GM23338 (cell line): ENCODE results near the gene PTPRO. TPM values are rescaled to one million over a fixed set of nuclear protein-coding genes. Genes with fewer than 3 reads are reported as not detected.

Experiments
- ATAC-seq: fragments of 200-7000 bp; cut with Tn5 transposase; 3 replicates; pipeline ENCODE4 v1.9.1; 2020
- DNase-seq: peaks from one replicate; pipeline ENCODE4 v3.0.0-alpha.2; 2015; ENCODE audit warnings: low spot score
- H2AFZ ChIP-seq: fragments of 200-600 bp; sonication (generic); 2 replicates; pipeline ENCODE4 v1.8.0; 2016; ENCODE audit warnings: antibody characterized with exemption, mild to moderate bottlenecking, moderate library complexity
- H3F3A ChIP-seq: fragments of 200-600 bp; sonication (generic); replicated peaks from 2 replicates; pipeline ENCODE4 v1.8.0; 2017; ENCODE audit warnings: antibody characterized with exemption, mixed run types, low read depth
- H3K27ac ChIP-seq: fragments of 200-600 bp; sonication (generic); 2 replicates; pipeline ENCODE4 v1.6.1; 2016; ENCODE audit warnings: low read depth
- H3K27me3 ChIP-seq: fragments of 200-600 bp; sonication (generic); 2 replicates; pipeline ENCODE4 v1.8.0; 2016; ENCODE audit warnings: mild to moderate bottlenecking, mixed run types, moderate library complexity; ENCODE audit not compliant: insufficient read depth
- H3K36me3 ChIP-seq: fragments of 200-600 bp; sonication (generic); 2 replicates; pipeline ENCODE4 v1.8.0; 2016; ENCODE audit warnings: mild to moderate bottlenecking; ENCODE audit not compliant: insufficient read depth
- H3K4me1 ChIP-seq: fragments of 200-600 bp; sonication (generic); 2 replicates; pipeline ENCODE4 v1.8.0; 2016; ENCODE audit warnings: mild to moderate bottlenecking, moderate library complexity; ENCODE audit not compliant: insufficient read depth
- H3K4me2 ChIP-seq: fragments of 200-600 bp; sonication (generic); 2 replicates; pipeline ENCODE4 v1.7.1; 2017; ENCODE audit warnings: mixed run types
- H3K4me3 ChIP-seq: fragments of 200-600 bp; sonication (generic); 2 replicates; pipeline ENCODE4 v1.6.1; 2016; ENCODE audit warnings: mixed run types
- H3K79me2 ChIP-seq: fragments of 200-600 bp; sonication (generic); replicated peaks from 2 replicates; pipeline ENCODE4 v1.8.0; 2017; ENCODE audit warnings: mild to moderate bottlenecking; ENCODE audit not compliant: insufficient read depth
- H3K9me2 ChIP-seq: fragments of 200-600 bp; sonication (generic); 2 replicates; pipeline ENCODE4 v1.8.0; 2017; ENCODE audit not compliant: insufficient read depth
- H4K20me1 ChIP-seq: fragments of 200-600 bp; sonication (generic); replicated peaks from 2 replicates; pipeline ENCODE4 v1.8.0; 2017; ENCODE audit warnings: mild to moderate bottlenecking; ENCODE audit not compliant: insufficient read depth
- H3K27ac Mint-ChIP-seq: 2 replicates; pipeline ENCODE4 v1.8.0; 2020; ENCODE audit warnings: inconsistent platforms, mild to moderate bottlenecking, moderate library complexity, mixed read lengths
- H3K27me3 Mint-ChIP-seq: 3 replicates; pipeline ENCODE4 v1.8.0; 2022; ENCODE audit warnings: low read depth, mild to moderate bottlenecking, moderate library complexity, mixed read lengths, inconsistent platforms; ENCODE audit not compliant: insufficient read depth, poor library complexity
- H3K36me3 Mint-ChIP-seq: 3 replicates; pipeline ENCODE4 v1.8.0; 2021; ENCODE audit warnings: low read depth, mild to moderate bottlenecking, inconsistent platforms, moderate library complexity, mixed read lengths
- H3K4me1 Mint-ChIP-seq: 3 replicates; pipeline ENCODE4 v1.8.0; 2020; ENCODE audit warnings: mild to moderate bottlenecking, inconsistent platforms, mixed read lengths
- H3K4me3 Mint-ChIP-seq: 3 replicates; pipeline ENCODE4 v1.8.0; 2021; ENCODE audit warnings: moderate library complexity, mild to moderate bottlenecking, inconsistent platforms, mixed read lengths
- H3K9me3 Mint-ChIP-seq: 3 replicates; pipeline ENCODE4 v1.8.0; 2020; ENCODE audit warnings: moderate library complexity, mild to moderate bottlenecking, inconsistent platforms, mixed read lengths
- CREB1 ChIP-seq: fragments of 250-450 bp; sonication (Bioruptor Pico); IDR thresholded peaks from 2 replicates; pipeline ENCODE4 v1.5.0; 2020; ENCODE audit warnings: low read depth, mild to moderate bottlenecking, moderate library complexity
- CTCF ChIP-seq, 2 experiments: fragments of 200-600 bp in 1 of 2; sonication (generic) in 1 of 2; conservative IDR thresholded peaks; 2 replicates each; pipeline versions ENCODE4 v1.5.1 to v1.6.1; 2016 to 2017; ENCODE audit warnings: antibody characterized with exemption in 2 of 2, low read depth in 2 of 2, mild to moderate bottlenecking in 2 of 2, moderate library complexity in 1 of 2
- ETS1 ChIP-seq: IDR thresholded peaks from 2 replicates; pipeline ENCODE4 v1.6.1; 2016; ENCODE audit warnings: antibody characterized with exemption
- EZH2 ChIP-seq: fragments of 200-600 bp; sonication (generic); IDR thresholded peaks from one replicate; pipeline ENCODE4 v1.8.0; 2017; ENCODE audit warnings: antibody characterized with exemption, mild to moderate bottlenecking, low read depth; ENCODE audit not compliant: unreplicated experiment
- EZH2phosphoT487 ChIP-seq: fragments of 200-600 bp; sonication (generic); IDR thresholded peaks from one replicate; pipeline ENCODE4 v1.8.1; 2018; ENCODE audit warnings: antibody characterized with exemption; ENCODE audit not compliant: unreplicated experiment
- JUNB ChIP-seq: IDR thresholded peaks from one replicate; pipeline ENCODE4 v1.6.1; 2016; ENCODE audit warnings: antibody characterized with exemption; ENCODE audit not compliant: unreplicated experiment
- NANOG ChIP-seq: IDR thresholded peaks from 2 replicates; pipeline ENCODE4 v1.6.1; 2016; ENCODE audit warnings: antibody characterized with exemption, borderline replicate concordance
- POLR2AphosphoS5 ChIP-seq: IDR thresholded peaks from 2 replicates; pipeline ENCODE4 v1.6.1; 2016; ENCODE audit warnings: antibody characterized with exemption, low read depth
- REST ChIP-seq: IDR thresholded peaks from one replicate; pipeline ENCODE4 v1.6.1; 2018; ENCODE audit warnings: antibody characterized with exemption; ENCODE audit not compliant: unreplicated experiment
- STAT1 ChIP-seq: IDR thresholded peaks from one replicate; pipeline ENCODE4 v1.6.1; 2016; ENCODE audit warnings: antibody characterized with exemption; ENCODE audit not compliant: unreplicated experiment
- ZNF114 ChIP-seq: fragments of 250-450 bp; sonication (Bioruptor Pico); IDR thresholded peaks from 2 replicates; pipeline ENCODE4 v1.5.0; 2020; ENCODE audit warnings: mild to moderate bottlenecking, moderate library complexity
- ZNF331 ChIP-seq: fragments of 250-450 bp; sonication (Bioruptor Pico); IDR thresholded peaks from 2 replicates; pipeline ENCODE4 v1.5.0; 2020; ENCODE audit warnings: low read depth, mild to moderate bottlenecking, moderate library complexity
- ZNF462 ChIP-seq: fragments of 250-450 bp; sonication (Bioruptor Pico); IDR thresholded peaks from 2 replicates; pipeline ENCODE4 v1.5.0; 2020; ENCODE audit warnings: mild to moderate bottlenecking, moderate library complexity
- polyA plus RNA-seq: library from polyadenylated mRNA; unstranded; fragments of >200 nt; fragmentation: Nextera tagmentation; extraction: Ambion mirVana; gene quantifications from 2 replicates; pipeline ENCODE4 v1.2.1, GENCODE V29; 2016
- total RNA-seq: library from RNA; depleted of rRNA; stranded (reverse); fragments of >200 nt; shearing (Covaris generic); gene quantifications from 2 replicates; pipeline ENCODE4 v1.2.3, GENCODE V29; 2014

PTPRO gene
- total and polyA plus RNA-seq, 2 experiments from 2014 or later: 1.4 to 1.5 TPM

GRCh38 chr12:15364221-15365160 lies 42.2 kb downstream of the PTPRO start:
- H3K27ac ChIP-seq: no peak overlapping the region
- H3K4me2 ChIP-seq: no peak overlapping the region
- H3K4me1 Mint-ChIP-seq: peaks cover 8% of the 10 kb centered on the region
- no peaks in the 10 kb centered on the region for H3K36me3 Mint-ChIP-seq
- no peak overlapping the region for H3K4me3 Mint-ChIP-seq
- H3K27me3 Mint-ChIP-seq: no peaks in the 10 kb centered on the region
- H3K27ac Mint-ChIP-seq: 0 out of 2 replicates have a peak overlapping the region, but pooled peaks have one; percentile 6
- H3K4me3 ChIP-seq: no peak overlapping the region
- H3K79me2 ChIP-seq: no peaks in the 10 kb centered on the region
- DNase-seq (no peak), ATAC-seq (no peak)
- no peaks in the 10 kb centered on the region for H3K27me3 ChIP-seq
- no peaks in the 10 kb centered on the region for H4K20me1 ChIP-seq
- H3K9me2 ChIP-seq: no peaks in the 10 kb centered on the region
- no peaks in the 10 kb centered on the region; the same call in 1 of the 2 replicates for H3K4me1 ChIP-seq
- H2AFZ ChIP-seq: no peak overlapping the region
- TF ChIP-seq CTCF (conservative IDR thresholded peaks at IDR 0.05; ENCODE audit: low read depth in 2 of 2): no peak
- TF ChIP-seq ZNF331 (CRISPR knock-in tag): no peak
- no peak for TF ChIP-seq JUNB
- no peak for TF ChIP-seq ZNF114 (CRISPR knock-in tag)
- no peak for TF ChIP-seq EZH2phosphoT487
- TF ChIP-seq CREB1 (CRISPR knock-in tag): no peak
- no peak for TF ChIP-seq NANOG
- no peak for TF ChIP-seq EZH2
- TF ChIP-seq STAT1: no peak
- no peak for TF ChIP-seq POLR2AphosphoS5
- TF ChIP-seq ZNF462: no peak
- no peak for TF ChIP-seq REST
- TF ChIP-seq ETS1: no peak
- H3F3A ChIP-seq: no peaks in the 10 kb centered on the region
- H3K36me3 ChIP-seq: no peaks in the 10 kb centered on the region
- H3K9me3 Mint-ChIP-seq: no peaks in the 10 kb centered on the region
